NCI-H187 treated with DMSO at 0.1 percent for 48 hours (cell line): ENCODE data around the gene BAIAP2.

ENCODE experiments used
- DNase-seq: peaks from one replicate; lab custom pipeline; 2025; lab: John Stamatoyannopoulos, UW

Gene BAIAP2, protein sequence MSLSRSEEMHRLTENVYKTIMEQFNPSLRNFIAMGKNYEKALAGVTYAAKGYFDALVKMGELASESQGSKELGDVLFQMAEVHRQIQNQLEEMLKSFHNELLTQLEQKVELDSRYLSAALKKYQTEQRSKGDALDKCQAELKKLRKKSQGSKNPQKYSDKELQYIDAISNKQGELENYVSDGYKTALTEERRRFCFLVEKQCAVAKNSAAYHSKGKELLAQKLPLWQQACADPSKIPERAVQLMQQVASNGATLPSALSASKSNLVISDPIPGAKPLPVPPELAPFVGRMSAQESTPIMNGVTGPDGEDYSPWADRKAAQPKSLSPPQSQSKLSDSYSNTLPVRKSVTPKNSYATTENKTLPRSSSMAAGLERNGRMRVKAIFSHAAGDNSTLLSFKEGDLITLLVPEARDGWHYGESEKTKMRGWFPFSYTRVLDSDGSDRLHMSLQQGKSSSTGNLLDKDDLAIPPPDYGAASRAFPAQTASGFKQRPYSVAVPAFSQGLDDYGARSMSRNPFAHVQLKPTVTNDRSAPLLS

DNA sequence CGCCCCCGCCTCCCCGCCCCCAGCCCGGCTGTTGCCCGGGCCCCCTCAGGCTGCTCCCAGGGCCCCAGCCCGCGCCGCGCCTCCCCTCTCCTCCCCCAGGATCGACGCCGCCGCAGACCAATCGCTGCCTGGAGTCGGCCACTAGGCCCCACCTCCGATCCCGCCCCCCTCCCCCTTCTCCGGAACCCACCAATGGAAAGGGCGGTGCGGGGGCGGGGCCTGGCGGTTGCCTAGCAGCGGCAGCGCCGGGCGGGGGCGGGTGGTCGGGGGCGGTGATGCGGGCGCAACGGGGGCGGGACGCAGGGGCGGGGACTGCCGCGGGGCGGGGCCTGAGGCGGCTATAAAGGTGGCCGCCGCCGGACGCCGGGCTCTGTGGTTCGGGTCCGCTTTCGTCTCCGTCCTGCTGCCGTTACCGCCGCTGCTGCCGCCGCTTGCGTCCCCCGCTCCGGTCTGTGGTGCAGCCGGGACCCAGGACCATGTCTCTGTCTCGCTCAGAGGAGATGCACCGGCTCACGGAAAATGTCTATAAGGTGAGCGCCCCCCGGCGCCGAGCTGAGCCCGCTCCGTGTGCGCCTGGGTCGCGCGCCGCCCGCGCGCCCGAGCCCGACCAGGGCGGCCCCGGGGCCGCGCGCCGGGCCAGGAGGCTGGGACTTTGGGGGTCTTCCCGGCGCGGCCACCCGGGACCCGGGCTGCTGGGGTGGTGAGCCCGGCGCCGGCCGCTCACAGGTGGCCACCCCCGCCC is at the start of gene BAIAP2:
TSS of gene BAIAP2 (plus strand) at position 373 of the 742 bp plus-strand sequence. CDS start at position 477, 104 bp downstream.
- peak; percentile 58 for DNase-seq

GRCh38 chr17:80986046-80986445 is 48.9 kb upstream of the BAIAP2 start:
- DNase-seq: no peak

GRCh38 chr17:80986816-80987475 is 48.0 kb upstream of the BAIAP2 start:
- no peak for DNase-seq

GRCh38 chr17:80987941-80988461 is 47.0 kb upstream of the BAIAP2 start:
- DNase-seq: no peak

GRCh38 chr17:80989586-80989913 is 45.4 kb upstream of the BAIAP2 start:
- DNase-seq: no peak

DNA sequence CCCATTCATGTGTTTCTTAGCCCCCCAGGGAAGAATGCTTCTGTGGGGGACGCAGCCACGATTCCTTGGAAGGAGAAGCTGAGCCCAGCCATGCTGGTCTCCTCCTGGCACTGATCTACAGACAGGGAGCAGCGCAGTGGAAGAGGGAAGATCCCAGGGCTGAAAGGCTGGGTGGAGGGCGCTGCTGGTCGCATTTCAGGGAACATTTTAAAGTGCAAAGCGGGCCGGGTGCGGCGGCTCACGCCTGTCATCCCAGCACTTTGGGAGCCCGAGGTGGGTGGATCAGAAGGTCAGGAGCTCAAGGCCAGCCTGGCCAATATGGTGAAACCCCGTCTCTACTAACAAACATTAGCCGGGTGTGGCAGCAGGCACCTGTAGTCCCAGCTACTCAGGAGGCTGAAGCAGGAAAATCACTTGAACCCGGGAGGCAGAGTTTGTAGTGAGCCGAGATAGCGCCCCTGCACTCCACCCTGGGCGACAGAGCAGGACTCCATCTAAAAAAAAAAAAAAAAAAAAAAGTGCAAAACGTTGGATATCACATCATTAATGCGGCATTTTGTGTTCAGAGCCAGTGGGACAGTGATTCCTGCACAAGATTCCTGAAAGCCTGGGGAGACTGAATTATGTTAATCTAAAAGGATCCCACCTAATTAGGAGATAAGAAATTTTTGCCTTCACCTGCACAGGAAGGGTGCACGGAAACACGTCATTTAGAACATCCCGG is 43.9 kb upstream of the BAIAP2 start:
- DNase-seq: no peak

- DNase-seq: no peak
Measured at GRCh38 chr17:80991645-80992076, 43.3 kb upstream of the BAIAP2 start, which contains the start of gene CHMP6. Gene CHMP6, plus strand, starts transcription at chr17:80991841. Its CDS starts 78 bp downstream, at chr17:80991919.

DNA sequence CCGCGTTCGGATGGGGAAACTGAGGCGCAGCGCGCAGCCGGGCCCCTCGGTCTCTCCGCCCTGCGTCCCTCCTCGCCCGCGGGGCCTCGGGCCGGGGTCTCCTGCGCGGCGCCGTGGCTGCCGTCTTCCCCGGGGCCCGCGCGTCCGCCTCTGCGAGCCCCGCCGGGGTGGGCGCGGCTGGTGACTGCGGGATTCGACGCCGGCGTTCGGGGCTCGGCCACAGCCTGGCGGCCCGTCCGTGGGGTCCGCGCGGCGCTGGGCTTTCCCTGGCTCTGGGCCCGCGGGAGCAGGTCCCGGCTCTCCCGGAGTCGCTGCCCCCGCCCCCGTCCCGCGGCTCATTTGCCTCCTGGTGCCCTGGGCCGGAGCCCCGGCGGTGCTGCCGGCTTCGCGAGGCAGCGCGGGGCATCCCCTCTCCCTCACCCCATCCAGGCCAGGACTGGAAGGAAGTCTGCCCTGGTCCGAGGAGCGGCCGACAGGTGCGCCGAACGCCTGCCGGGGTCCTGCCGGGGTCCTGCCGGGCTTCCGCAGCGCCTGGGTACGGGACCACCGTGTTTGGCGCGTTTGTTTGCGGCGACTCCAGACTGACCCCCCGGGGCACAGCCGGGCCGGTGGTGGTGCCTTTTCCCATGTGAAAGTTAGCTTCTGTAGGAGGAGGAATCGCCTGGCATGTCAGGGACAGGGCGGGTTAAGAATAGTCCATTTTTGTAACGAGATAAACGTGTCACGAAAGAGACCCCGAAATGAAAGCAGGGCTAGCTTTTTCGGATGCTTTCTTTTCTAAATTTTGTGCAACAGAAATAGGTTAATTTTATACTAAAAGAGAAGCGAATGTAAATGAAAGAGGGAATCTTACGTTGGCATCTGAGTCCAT is 42.6 kb upstream of the BAIAP2 start:
- no peak for DNase-seq

GRCh38 chr17:80992948-80993624 is 41.9 kb upstream of the BAIAP2 start:
- no peak for DNase-seq

DNA sequence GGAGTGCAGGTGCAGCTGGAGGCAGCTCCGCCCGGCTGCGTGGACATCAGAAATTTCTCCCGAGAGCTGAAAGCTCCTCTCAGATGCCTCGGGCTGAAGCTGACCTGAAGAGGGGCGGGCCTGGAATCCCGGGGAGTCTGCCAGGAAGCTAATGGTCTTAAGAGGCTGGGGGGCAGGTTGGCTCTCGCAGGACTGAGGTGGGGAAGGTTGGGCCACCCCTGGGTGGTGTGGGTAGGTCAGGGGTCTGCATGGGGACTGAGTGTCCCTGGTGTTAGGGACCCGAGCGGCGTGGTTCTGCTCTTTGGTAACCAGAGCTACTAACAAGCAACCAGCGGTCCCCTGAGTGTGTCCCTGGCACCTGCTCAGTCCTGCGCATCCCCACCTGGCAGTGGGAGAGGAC is 39.8 kb upstream of the BAIAP2 start:
- DNase-seq: no peak

DNA sequence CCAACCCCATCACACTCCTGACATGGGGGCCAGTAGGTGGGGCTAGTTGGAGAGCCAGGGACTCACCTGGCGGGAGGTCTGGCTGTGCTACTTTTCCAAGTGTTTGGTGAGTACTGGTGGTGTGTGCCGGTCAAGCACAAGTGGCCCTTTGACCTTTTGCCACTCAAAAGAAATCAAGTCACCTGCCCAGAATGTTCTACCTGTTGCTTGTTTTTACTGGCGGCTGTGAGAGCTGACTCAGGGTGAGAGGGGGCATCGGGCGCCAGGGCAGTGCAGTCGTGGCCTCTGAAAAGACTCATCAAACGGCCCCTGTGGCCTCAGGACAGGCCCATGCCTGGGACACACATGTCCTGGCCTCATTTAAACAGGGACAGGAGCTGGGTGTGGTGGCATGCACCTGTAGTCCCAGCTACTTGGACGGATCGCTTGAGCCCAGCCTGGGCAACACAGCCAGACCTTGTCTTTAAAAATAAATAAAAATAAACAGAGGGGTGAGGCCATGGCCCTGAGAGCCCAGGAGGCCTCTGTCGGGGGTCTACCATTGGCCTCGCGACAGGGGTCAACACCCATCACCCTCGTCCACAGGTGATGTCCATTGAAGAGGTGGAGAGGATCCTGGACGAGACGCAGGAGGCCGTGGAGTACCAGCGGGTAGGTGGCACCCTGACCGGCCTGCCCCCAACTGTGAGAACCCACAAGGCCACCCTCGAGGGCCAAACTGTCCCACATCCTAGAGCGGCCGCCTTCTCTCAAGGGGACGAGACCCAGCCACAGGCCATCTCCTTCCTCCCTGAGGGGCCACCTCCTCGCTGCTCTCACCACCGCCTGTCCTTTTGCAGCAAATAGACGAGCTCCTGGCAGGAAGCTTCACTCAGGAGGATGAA is 38.3 kb upstream of the BAIAP2 start:
- DNase-seq: no peak

DNA sequence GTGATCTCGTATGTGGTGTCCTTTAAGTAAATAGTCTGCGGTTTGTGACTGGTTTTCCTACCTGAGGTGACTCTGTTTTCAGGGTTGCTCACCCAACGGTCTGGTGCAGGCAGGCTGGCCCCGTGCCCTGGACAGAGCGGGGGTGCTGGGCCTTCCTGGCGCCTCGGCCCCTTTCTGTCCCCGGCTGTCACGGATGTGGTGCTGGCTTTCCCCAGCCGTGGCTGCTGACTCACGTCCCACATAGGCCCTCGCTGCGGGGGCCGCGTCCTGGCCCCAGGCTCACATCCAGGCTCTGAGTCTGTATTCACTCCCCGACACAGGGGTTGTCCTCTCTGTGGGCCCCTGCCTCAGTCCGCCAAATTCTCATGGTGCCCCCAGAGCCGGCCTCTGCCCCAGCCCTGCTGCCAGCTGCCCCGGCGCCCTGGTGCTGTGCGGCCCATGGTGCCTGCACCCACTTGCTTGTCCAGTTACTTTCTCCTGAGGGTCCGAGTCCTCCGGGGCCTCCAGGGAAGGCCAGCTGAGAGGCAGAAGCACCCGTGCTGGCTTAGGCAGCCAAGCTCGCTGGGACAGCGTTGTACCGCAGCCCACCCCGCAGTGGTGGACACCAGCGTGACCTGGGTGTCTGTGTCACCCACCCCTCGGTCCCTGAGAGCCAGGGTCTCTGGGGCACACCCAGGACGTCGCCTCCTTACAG is 37.4 kb upstream of the BAIAP2 start:
- no peak for DNase-seq

GRCh38 chr17:80998118-80998747 is 36.7 kb upstream of the BAIAP2 start:
- no peak for DNase-seq

GRCh38 chr17:80998748-80999535 is 36.0 kb upstream of the BAIAP2 start:
- no peak for DNase-seq

- DNase-seq: no peak
Measured at GRCh38 chr17:80999536-81000333, 35.2 kb upstream of the BAIAP2 start.

DNA sequence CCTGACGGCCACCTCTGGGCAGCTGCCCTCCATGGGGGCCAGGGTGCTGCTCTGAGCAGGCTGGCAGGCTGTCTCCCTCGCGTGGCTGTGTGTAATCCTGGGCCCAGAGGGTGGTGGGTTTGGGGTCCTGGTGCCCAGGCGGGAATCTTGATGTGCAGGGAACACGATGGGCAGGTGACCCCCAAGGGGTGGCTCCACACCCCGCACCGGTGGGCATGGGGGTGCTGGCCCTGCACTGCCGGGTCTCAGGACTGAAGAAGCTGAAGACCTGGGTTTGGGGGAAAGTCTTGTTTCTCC is 34.7 kb upstream of the BAIAP2 start:
- DNase-seq: no peak
